ENCODE results near the gene MYL5. TPM values are rescaled to one million over a fixed set of nuclear protein-coding genes. Genes with fewer than 3 reads are reported as not detected.
"Not testable (repeated sequence)": the region's sequence is repeated elsewhere in the genome, so short reads cannot be mapped to it uniquely, and the experiment has no call there.

Gene MYL5
- total RNA-seq, 1 experiment from 2014 or later: 50.5 TPM

DNA sequence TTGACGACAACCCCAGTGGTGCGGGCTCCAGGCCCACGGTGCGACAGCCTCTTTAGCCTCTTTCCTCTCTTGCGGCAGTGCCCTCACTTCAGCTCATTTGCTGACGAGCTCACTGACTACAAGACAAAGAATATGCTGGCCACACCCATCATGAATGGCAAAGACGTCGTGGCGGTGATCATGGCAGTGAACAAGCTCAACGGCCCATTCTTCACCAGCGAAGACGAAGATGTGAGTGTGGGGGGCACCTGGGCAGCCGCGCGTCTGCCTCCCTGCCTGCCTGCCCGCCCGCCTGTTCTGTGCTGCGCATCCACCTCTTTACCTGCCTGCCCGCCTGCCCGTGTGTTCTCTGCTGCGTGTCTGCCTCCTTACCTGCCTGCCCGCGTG, 39.8 kb upstream of the MYL5 start:
- no peaks in the 10 kb centered on the region for H3K27me3 ChIP-seq (ENCODE audit: low read length)

DNA sequence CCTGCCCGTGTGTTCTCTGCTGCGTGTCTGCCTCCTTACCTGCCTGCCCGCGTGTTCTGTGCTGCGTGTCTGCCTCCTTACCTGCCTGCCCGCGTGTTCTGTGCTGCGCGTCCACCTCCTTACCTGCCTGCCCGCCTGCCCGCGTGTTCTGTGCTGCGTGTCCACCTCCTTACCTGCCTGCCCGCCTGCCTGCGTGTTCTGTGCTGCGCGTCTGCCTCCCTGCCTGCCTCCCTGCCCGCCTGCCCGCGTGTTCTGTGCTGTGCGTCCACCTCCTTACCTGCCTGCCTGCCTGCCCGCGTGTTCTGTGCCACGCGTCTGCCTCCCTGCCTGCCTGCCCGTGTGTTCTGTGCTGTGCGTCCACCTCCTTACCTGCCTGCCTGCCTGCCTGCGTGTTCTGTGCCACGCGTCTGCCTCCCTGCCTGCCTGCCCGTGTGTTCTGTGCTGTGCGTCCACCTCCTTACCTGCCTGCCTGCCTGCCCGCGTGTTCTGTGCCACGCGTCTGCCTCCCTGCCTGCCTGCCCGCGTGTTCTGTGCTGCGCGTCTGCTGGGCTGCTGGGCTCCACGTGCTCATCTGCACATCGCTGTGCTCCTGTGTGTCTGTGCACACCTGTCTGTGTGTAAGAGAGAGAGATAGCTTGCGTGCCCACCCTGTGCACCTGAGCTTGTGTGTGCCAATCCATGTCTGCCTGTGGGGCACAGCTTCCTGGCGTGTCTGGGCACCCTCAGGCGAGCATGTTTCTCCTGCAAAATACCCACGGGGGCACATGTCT, 39.1 kb upstream of the MYL5 start:
- H3K27me3 ChIP-seq (ENCODE audit: low read length); H3K9ac ChIP-seq (ENCODE audit: low read length); H3K36me3 ChIP-seq (ENCODE audit: insufficient read depth, low read length); H3K27ac ChIP-seq (ENCODE audit: low read length); H3K4me2 ChIP-seq (ENCODE audit: low read depth, low read length, poor library complexity, severe bottlenecking); H3K79me2 ChIP-seq (ENCODE audit: low read length); DNase-seq; H3K9me3 ChIP-seq (ENCODE audit: low read length); H3K4me1 ChIP-seq (ENCODE audit: low read length); H4K20me1 ChIP-seq (ENCODE audit: insufficient read depth, low read depth, low read length); H2AFZ ChIP-seq (ENCODE audit: low read length); H3K9me2 ChIP-seq (replicated peaks; ENCODE audit: insufficient read depth, low read length); H3K4me3 ChIP-seq (ENCODE audit: low read length): not testable (repeated sequence)

More for the DNA sequence above, 39.8 kb upstream of the MYL5 start:
- Histone ChIP-seq H3K9ac (ENCODE audit: low read length) (no peak overlapping the region), H3K4me1 (ENCODE audit: low read length) (no peaks in the 10 kb centered on the region), H3K4me3 (ENCODE audit: low read length) (no peak overlapping the region), H3K79me2 (ENCODE audit: low read length) (no peaks in the 10 kb centered on the region), H3K27ac (ENCODE audit: low read length) (no peak overlapping the region), H4K20me1 (ENCODE audit: insufficient read depth, low read depth, low read length) (no peaks in the 10 kb centered on the region), H3K9me2 (replicated peaks; ENCODE audit: insufficient read depth, low read length) (no peaks in the 10 kb centered on the region), H3K4me2 (ENCODE audit: low read depth, low read length, poor library complexity, severe bottlenecking) (no peak overlapping the region), H3K36me3 (ENCODE audit: insufficient read depth, low read length) (no peaks in the 10 kb centered on the region), H2AFZ (ENCODE audit: low read length) (no peak overlapping the region), H3K9me3 (ENCODE audit: low read length) (no peaks in the 10 kb centered on the region; the same call in 1 of the 2 replicates)
- DNase-seq: no peak

GRCh38 chr4:635851-636627, 38.3 kb upstream of the MYL5 start:
- DNase-seq: no peak
- Histone ChIP-seq H3K27me3 (ENCODE audit: low read length) (no peaks in the 10 kb centered on the region), H3K9me3 (ENCODE audit: low read length) (no peaks in the 10 kb centered on the region; the same call in 1 of the 2 replicates), H4K20me1 (ENCODE audit: insufficient read depth, low read depth, low read length) (no peaks in the 10 kb centered on the region), H3K27ac (ENCODE audit: low read length) (no peak overlapping the region), H3K79me2 (ENCODE audit: low read length) (no peaks in the 10 kb centered on the region), H3K9ac (ENCODE audit: low read length) (no peak overlapping the region), H3K4me1 (ENCODE audit: low read length) (no peaks in the 10 kb centered on the region), H2AFZ (ENCODE audit: low read length) (no peak overlapping the region), H3K36me3 (ENCODE audit: insufficient read depth, low read length) (no peaks in the 10 kb centered on the region), H3K4me2 (ENCODE audit: low read depth, low read length, poor library complexity, severe bottlenecking) (no peak overlapping the region), H3K4me3 (ENCODE audit: low read length) (no peak overlapping the region), H3K9me2 (replicated peaks; ENCODE audit: insufficient read depth, low read length) (no peaks in the 10 kb centered on the region)

DNA sequence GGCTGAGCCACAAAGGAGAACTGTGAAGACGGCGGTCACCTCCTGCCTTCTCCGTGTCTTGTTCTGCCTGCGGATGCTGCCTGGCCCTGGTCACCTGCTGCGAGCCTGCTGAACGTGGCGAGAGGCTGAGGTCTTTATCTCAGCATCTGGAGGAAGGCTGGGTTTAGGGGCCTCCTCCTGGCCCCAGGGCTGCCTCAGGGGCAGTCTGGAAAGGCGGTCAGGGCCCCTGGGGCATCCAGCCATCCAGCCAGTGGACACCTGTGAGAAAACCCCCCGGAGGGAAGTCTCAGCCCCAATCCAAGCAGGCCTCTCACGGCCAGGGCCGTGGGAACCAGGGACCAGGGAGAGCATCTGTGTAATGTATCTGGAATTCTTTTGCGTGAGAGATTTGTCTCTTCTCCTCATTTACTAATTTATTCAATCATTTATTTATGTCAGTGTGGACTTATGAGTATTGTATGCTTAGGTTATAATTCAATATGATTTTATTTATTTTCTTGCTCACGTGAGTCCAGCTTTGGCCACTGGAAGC, 37.6 kb upstream of the MYL5 start:
- Histone ChIP-seq H3K27me3 (ENCODE audit: low read length) (no peaks in the 10 kb centered on the region), H3K4me3 (ENCODE audit: low read length) (no peak overlapping the region), H3K4me2 (ENCODE audit: low read depth, low read length, poor library complexity, severe bottlenecking) (no peak overlapping the region), H3K27ac (ENCODE audit: low read length) (no peak overlapping the region), H3K4me1 (ENCODE audit: low read length) (no peaks in the 10 kb centered on the region), H3K9me3 (ENCODE audit: low read length) (no peaks in the 10 kb centered on the region; the same call in 1 of the 2 replicates), H3K9me2 (replicated peaks; ENCODE audit: insufficient read depth, low read length) (no peaks in the 10 kb centered on the region), H3K79me2 (ENCODE audit: low read length) (no peaks in the 10 kb centered on the region), H4K20me1 (ENCODE audit: insufficient read depth, low read depth, low read length) (no peaks in the 10 kb centered on the region), H3K36me3 (ENCODE audit: insufficient read depth, low read length) (no peaks in the 10 kb centered on the region), H2AFZ (ENCODE audit: low read length) (no peak overlapping the region), H3K9ac (ENCODE audit: low read length) (no peak overlapping the region)
- no peak for DNase-seq

GRCh38 chr4:637536-638280, 36.6 kb upstream of the MYL5 start:
- Histone ChIP-seq H3K9me3 (ENCODE audit: low read length) (no peaks in the 10 kb centered on the region), H2AFZ (ENCODE audit: low read length) (no peak overlapping the region), H3K4me2 (ENCODE audit: low read depth, low read length, poor library complexity, severe bottlenecking) (no peak overlapping the region), H3K4me3 (ENCODE audit: low read length) (no peak overlapping the region), H3K9ac (ENCODE audit: low read length) (no peak overlapping the region), H4K20me1 (ENCODE audit: insufficient read depth, low read depth, low read length) (no peaks in the 10 kb centered on the region), H3K36me3 (ENCODE audit: insufficient read depth, low read length) (no peaks in the 10 kb centered on the region), H3K4me1 (ENCODE audit: low read length) (no peaks in the 10 kb centered on the region), H3K79me2 (ENCODE audit: low read length) (no peaks in the 10 kb centered on the region), H3K27me3 (ENCODE audit: low read length) (no peaks in the 10 kb centered on the region), H3K9me2 (replicated peaks; ENCODE audit: insufficient read depth, low read length) (no peaks in the 10 kb centered on the region), H3K27ac (ENCODE audit: low read length) (no peak overlapping the region)
- no peak for DNase-seq

DNA sequence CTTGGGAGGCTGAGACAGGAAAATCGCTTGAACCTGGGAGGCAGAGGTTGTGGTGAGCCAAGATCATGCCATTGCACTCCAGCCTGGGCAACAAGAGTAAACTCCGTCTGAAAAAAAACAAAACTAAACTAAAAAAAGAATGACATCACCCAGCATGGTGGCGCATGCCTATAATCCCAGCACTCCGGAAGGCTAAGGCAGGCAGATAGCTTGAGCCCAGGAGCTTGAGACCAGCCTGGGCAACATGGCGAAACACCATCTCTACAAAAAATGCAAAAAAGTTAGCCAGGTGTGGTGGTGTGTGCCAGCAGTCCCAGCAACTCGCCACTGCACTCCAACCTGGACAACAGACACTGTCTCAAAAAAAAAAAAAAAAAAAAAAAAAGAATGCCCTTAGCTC, 32.0 kb upstream of the MYL5 start:
- DNase-seq; H3K79me2 ChIP-seq (ENCODE audit: low read length); H3K27ac ChIP-seq (ENCODE audit: low read length); H4K20me1 ChIP-seq (ENCODE audit: insufficient read depth, low read depth, low read length); H3K9ac ChIP-seq (ENCODE audit: low read length); H3K4me3 ChIP-seq (ENCODE audit: low read length); H3K36me3 ChIP-seq (ENCODE audit: insufficient read depth, low read length); H3K9me2 ChIP-seq (replicated peaks; ENCODE audit: insufficient read depth, low read length); H2AFZ ChIP-seq (ENCODE audit: low read length); H3K4me2 ChIP-seq (ENCODE audit: low read depth, low read length, poor library complexity, severe bottlenecking); H3K27me3 ChIP-seq (ENCODE audit: low read length); H3K9me3 ChIP-seq (ENCODE audit: low read length); H3K4me1 ChIP-seq (ENCODE audit: low read length): not testable (repeated sequence)

DNA sequence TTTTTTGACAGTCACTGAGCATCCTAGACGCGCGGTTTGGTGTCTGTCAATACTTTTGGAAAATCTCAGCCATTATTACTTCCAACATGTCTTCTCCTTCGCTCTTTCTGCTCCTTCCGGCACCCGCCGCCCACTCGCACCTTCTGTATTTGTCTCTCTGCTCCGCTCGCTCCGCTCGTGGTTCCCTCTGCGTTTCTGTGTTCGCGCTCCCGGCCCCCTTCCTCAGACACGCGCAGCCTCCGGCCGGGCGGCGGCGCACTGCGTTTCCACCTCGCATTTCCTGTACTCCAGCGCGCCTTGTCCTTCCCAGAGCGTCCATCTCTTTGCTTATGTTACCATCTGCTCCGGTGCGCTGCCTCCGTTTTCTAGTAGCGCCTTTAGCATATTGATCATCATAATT, 27.9 kb upstream of the MYL5 start:
- Histone ChIP-seq H3K9me3 (ENCODE audit: low read length) (no peaks in the 10 kb centered on the region), H3K36me3 (ENCODE audit: insufficient read depth, low read length) (no peaks in the 10 kb centered on the region), H2AFZ (ENCODE audit: low read length) (no peak overlapping the region), H3K4me1 (ENCODE audit: low read length) (no peaks in the 10 kb centered on the region), H3K79me2 (ENCODE audit: low read length) (no peaks in the 10 kb centered on the region), H3K4me3 (ENCODE audit: low read length) (no peak overlapping the region), H3K27me3 (ENCODE audit: low read length) (no peaks in the 10 kb centered on the region), H4K20me1 (ENCODE audit: insufficient read depth, low read depth, low read length) (no peaks in the 10 kb centered on the region), H3K4me2 (ENCODE audit: low read depth, low read length, poor library complexity, severe bottlenecking) (no peak overlapping the region), H3K27ac (ENCODE audit: low read length) (no peak overlapping the region), H3K9me2 (replicated peaks; ENCODE audit: insufficient read depth, low read length) (no peaks in the 10 kb centered on the region), H3K9ac (ENCODE audit: low read length) (no peak overlapping the region)
- no peak for DNase-seq

DNA sequence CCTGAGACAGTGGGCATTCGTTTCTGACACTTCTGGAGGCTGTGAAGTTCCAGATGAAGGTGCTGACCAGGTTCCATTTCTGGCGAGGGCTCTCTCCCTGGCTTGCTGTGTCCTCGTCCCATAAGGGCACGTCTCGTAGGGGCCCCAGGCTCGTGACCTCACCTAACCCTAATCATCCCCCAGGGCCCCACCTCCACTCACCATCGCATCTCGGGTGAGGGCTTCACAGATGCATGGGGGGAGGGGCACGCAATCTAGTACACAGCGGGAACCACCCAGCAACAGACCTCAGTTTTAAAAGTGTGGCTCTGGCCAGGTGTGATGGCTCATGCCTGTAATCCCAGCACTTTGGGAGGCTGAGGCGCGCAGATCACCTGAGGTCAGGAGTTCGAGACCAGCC, 26.9 kb upstream of the MYL5 start:
- Histone ChIP-seq H3K36me3 (ENCODE audit: insufficient read depth, low read length) (no peaks in the 10 kb centered on the region), H3K27me3 (ENCODE audit: low read length) (no peaks in the 10 kb centered on the region), H3K4me1 (ENCODE audit: low read length) (no peaks in the 10 kb centered on the region), H3K9me3 (ENCODE audit: low read length) (no peaks in the 10 kb centered on the region), H3K9ac (ENCODE audit: low read length) (no peak overlapping the region), H3K27ac (ENCODE audit: low read length) (no peak overlapping the region), H2AFZ (ENCODE audit: low read length) (no peak overlapping the region), H3K9me2 (replicated peaks; ENCODE audit: insufficient read depth, low read length) (no peaks in the 10 kb centered on the region), H4K20me1 (ENCODE audit: insufficient read depth, low read depth, low read length) (no peaks in the 10 kb centered on the region), H3K79me2 (ENCODE audit: low read length) (no peaks in the 10 kb centered on the region), H3K4me2 (ENCODE audit: low read depth, low read length, poor library complexity, severe bottlenecking) (no peak overlapping the region), H3K4me3 (ENCODE audit: low read length) (no peak overlapping the region)
- no peak for DNase-seq
